Measurements from ENCODE around the gene AGFG2. TPM values are rescaled to one million over a fixed set of nuclear protein-coding genes. Genes with fewer than 3 reads are reported as not detected.

AGFG2 gene
- total and polyA plus RNA-seq, 2 of the 13 experiments (the other 11 are each of a cell fraction or from before 2014, with no cell fraction given): 125 to 132 TPM

DNA sequence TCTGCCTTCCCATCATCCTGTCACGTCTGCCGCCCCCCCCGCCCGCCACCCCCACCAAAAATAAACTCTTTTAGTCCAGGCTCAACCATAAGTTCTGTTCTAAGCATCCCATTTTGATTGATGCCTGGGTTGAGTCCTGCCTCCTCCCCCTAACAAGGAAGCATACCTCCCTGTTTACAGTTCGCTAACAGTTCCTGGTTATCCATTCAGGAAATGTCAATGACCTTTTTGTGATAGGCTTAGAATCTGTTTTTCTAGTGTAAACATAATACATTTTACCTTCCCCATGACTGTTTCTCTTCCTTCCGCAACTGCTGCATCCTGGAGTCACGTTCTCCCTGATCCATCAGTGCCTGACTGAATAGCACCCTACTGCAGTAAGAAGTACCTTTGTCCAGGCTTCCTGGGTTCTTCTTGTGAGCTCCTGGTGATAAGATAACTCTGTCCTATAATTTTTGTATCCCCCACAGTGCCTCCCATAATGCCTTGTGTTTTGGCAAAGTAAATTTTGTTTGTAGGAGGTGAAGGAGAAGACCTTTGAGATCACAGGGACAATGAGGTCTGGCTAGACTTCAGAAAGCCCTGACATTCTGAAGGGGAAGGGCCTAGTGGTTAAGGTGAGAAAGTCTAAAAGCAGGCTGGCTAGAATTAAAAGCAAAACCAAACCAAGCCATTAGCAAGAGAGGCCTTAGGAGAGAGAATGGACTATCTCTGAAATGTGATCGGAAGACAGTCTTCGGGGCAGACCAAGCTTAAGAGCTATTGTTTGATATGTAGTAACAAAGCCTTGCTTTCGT is 7.3 kb downstream of the AGFG2 start (continued):
- TF ChIP-seq TEAD3 (CRISPR knock-in tag; optimal IDR thresholded peaks at IDR 0.05; ENCODE audit: borderline replicate concordance) (peak; percentile 72), MYNN (CRISPR knock-in tag; IDR thresholded peaks at IDR 0.05; ENCODE audit: low read depth) (no peak), ASH2L (IDR thresholded peaks at IDR 0.05; ENCODE audit: insufficient read length, low read depth, low read length) (peak; percentile 80), ZNF329 (CRISPR knock-in tag; IDR thresholded peaks at IDR 0.05; ENCODE audit: low read depth) (peak; percentile 93), ZNF749 (CRISPR knock-in tag; IDR thresholded peaks at IDR 0.05; ENCODE audit: borderline replicate concordance) (no peak), ZNF816 (CRISPR knock-in tag; IDR thresholded peaks at IDR 0.05; ENCODE audit: borderline replicate concordance) (no peak), MIER2 (CRISPR knock-in tag; IDR thresholded peaks at IDR 0.05) (0 out of 2 replicates have a peak, but pooled peaks have one; percentile 18), MTA3 (CRISPR knock-in tag; IDR thresholded peaks at IDR 0.05) (no peak)

DNA sequence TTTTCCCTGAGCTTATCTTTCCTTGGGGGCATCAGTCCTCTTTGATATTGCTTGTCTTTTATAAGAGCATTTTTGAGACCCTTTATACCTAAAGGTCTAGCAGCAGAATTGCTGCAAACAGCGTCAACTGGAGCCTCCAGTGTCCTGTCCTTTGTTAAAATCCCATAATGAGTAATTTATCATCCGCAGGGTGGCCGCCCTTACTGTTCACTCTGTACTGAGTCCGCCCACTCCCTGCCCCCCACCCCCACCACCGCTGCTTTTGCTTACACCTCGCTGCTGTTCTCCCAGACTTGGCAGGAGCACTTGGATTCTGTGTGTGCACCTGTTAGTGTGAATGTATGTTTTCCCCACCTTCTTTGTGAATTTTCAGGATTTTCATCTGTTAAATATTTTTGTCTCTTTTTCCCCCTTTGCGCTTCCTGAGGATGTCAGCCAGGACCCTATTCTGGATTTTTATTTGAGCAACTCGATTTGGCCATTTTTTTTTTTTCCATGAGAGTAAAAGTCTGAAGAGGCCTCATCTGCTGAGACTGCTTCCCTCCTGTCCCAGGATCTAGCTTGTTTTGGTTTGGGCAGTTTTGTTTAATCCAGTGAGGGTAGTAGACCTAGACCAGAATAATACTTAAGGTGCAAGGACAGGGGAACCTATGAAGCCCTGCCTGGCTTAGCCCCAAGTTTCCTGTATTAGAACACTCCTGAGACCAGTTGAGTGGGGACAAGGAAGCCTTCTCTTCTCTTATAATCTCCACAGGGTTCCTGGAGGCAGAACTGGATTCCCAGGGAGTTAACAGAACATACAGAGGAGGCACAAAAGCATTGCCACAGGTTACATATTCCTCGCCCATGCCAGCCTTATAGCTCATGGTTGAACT is 8.2 kb downstream of the AGFG2 start:
- peaks cover 10 to 40% of the 10 kb centered on the region in 2 experiments for H3K36me3 ChIP-seq (replicated peaks in 1 of 2; ENCODE audit: control insufficient read depth in 1 of 2, insufficient read depth in 2 of 2, low read length in 2 of 2)
- in situ Hi-C loops (cut with HindIII; ENCODE audit: extremely low pct_ligation_motif_present, low pct_unique_long_range_greater_than_20kb): no loop called here
- intact Hi-C loops (cut with micrococcal nuclease; ENCODE audit: unreplicated experiment): loop anchor here (1.0 kb wide), 1 partner anchor 19 kb away; no protein-coding TSS in a partner anchor
- peaks cover 57% of the 10 kb centered on the region for H3K79me2 ChIP-seq (ENCODE audit: insufficient read depth, low read length)
- ATAC-seq: no peak
- peak overlapping the region; percentile 17 to 35 (median 33); a peak in 4 of 6 replicates for H3K4me3 ChIP-seq (replicated peaks in 1 of 3; ENCODE audit: insufficient read depth in 1 of 3, low read depth in 2 of 3, low read length in 3 of 3)
- DNase-seq (ENCODE audit: low spot score): no peak
- ChIA-PET POLR2A (interaction anchor here (1.0 to 2.7 kb wide), 4 partner anchors 8 to 110 kb away, joined by 3 to 19 read pairs (median 4); partner anchors contain the start of genes FBXO24 and LRCH4), CTCF (ENCODE audit: low intra/inter-chr PET ratio, low total read pairs) (interaction anchor here (1.1 kb wide), 1 partner anchor 13 kb away, joined by 4 read pairs; no protein-coding TSS in a partner anchor)
- no peaks in the 10 kb centered on the region for H3K27me3 ChIP-seq (ENCODE audit: control insufficient read depth in 1 of 2, insufficient read depth in 2 of 2, low read length in 2 of 2)
- FAIRE-seq: no peak
- TSS peak; percentile 7 for BruUV-seq (replicated peaks)
- peaks cover 84% of the 10 kb centered on the region for H3K4me1 ChIP-seq (ENCODE audit: insufficient read depth, low read length)
- H3K9ac ChIP-seq (ENCODE audit: insufficient read depth, low read depth, low read length): peak overlapping the region; percentile 59
- H4K20me1 ChIP-seq (ENCODE audit: insufficient read depth, low read length): no peaks in the 10 kb centered on the region
- H3K9me3 ChIP-seq (ENCODE audit: low read length): no peaks in the 10 kb centered on the region
- WGBS (ENCODE audit: low lambda C conversion rate): 46% methylated on average over 9 of the region's 9 CpGs
- no peak overlapping the region for H2AFZ ChIP-seq (ENCODE audit: low read length)
- H3K4me2 ChIP-seq (ENCODE audit: low read depth, low read length): peak overlapping the region; percentile 86
- peak overlapping the region; percentile 94 for H3K27ac ChIP-seq (ENCODE audit: extremely low read length, insufficient read depth, low read length)
- TF ChIP-seq, protein P1, sequence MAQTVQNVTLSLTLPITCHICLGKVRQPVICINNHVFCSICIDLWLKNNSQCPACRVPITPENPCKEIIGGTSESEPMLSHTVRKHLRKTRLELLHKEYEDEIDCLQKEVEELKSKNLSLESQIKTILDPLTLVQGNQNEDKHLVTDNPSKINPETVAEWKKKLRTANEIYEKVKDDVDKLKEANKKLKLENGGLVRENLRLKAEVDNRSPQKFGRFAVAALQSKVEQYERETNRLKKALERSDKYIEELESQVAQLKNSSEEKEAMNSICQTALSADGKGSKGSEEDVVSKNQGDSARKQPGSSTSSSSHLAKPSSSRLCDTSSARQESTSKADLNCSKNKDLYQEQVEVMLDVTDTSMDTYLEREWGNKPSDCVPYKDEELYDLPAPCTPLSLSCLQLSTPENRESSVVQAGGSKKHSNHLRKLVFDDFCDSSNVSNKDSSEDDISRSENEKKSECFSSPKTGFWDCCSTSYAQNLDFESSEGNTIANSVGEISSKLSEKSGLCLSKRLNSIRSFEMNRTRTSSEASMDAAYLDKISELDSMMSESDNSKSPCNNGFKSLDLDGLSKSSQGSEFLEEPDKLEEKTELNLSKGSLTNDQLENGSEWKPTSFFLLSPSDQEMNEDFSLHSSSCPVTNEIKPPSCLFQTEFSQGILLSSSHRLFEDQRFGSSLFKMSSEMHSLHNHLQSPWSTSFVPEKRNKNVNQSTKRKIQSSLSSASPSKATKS (CRISPR knock-in tag; IDR thresholded peaks at IDR 0.05): 0 out of 2 replicates have a peak, but pooled peaks have one; percentile 34
- TF ChIP-seq HDAC1 (CRISPR knock-in tag; IDR thresholded peaks at IDR 0.05) (no peak), RBFOX2 (IDR thresholded peaks at IDR 0.05; ENCODE audit: low read depth, low read length) (0 out of 2 replicates have a peak, but pooled peaks have one; percentile 16), ZNF709 (CRISPR knock-in tag; IDR thresholded peaks at IDR 0.05) (no peak), YY1 (IDR thresholded peaks at IDR 0.05; ENCODE audit: insufficient read depth, insufficient replicate concordance, low read depth, low read length) (no peak), POLR2A (IDR thresholded peaks at IDR 0.05; ENCODE audit: insufficient read depth in 1 of 2, low read depth in 2 of 2, low read length in 2 of 2) (peak in 1 of 2 experiments; percentile 8; a peak in 1 of 4 replicates), JUNB (CRISPR knock-in tag; IDR thresholded peaks at IDR 0.05; ENCODE audit: borderline replicate concordance) (no peak), POLR2G (IDR thresholded peaks at IDR 0.05; ENCODE audit: low read depth, low read length) (0 out of 2 replicates have a peak, but pooled peaks have one; percentile 22), POLR2AphosphoS5 (IDR thresholded peaks at IDR 0.05; ENCODE audit: low read depth, low read length) (peak; percentile 16), ZNF33B (CRISPR knock-in tag; IDR thresholded peaks at IDR 0.05) (no peak), ZNF652 (CRISPR knock-in tag; IDR thresholded peaks at IDR 0.05; ENCODE audit: borderline replicate concordance, low read depth) (no peak), ZNF225 (CRISPR knock-in tag; IDR thresholded peaks at IDR 0.05) (no peak), RELA (CRISPR knock-in tag; IDR thresholded peaks at IDR 0.05) (no peak)
